Ureter (tissue), 1 donor: Measurements from ENCODE around the gene FOCAD. TPM values are rescaled to one million over a fixed set of nuclear protein-coding genes. Genes with fewer than 3 reads are reported as not detected.
"Not testable (repeated sequence)": the region's sequence is repeated elsewhere in the genome, so short reads cannot be mapped to it uniquely, and the experiment has no call there.

ENCODE experiments used
- DNase-seq: peaks from one replicate; pipeline ENCODE4 v3.0.0-alpha.2; 2020; ENCODE audit warnings: low spot score
- total RNA-seq: library from RNA; stranded (reverse); gene quantifications from one replicate; pipeline ENCODE4 v1.2.4, GENCODE V29; 2023
- donor health status: DM: yes; HTN: yes; CAD: no.

Gene FOCAD
- total RNA-seq, 1 donor from 2014 or later: 50.2 TPM

- not testable (repeated sequence) for DNase-seq
These were observed 289.3 kb downstream of the FOCAD start for GRCh38 chr9:20973246-20973947.

GRCh38 chr9:20974191-20974938 lies 290.3 kb downstream of the FOCAD start:
- DNase-seq: not testable (repeated sequence)

- no peak for DNase-seq
These were observed 294.2 kb downstream of the FOCAD start for GRCh38 chr9:20978249-20978648.

GRCh38 chr9:20980832-20981455 lies 296.9 kb downstream of the FOCAD start:
- no peak for DNase-seq

DNA sequence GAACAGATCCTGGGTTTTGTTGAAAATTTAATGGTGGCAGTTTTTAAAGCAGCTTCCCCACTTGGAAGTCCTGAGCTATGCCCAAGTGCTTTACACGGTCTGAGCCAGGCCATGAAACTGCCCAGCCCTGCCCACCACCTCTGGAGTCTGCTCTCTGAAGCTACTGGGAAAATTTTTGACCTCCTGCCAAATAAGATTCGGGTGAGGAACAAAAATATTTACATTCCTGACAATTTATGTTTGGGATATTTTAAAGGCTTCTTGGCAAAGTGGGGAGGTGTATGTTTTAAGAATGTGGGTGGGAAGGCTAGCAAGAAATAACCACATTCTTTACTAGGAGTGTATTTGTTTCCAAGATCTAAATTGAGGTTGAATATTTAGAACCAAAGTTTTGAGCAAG lies 297.4 kb downstream of the FOCAD start:
- DNase-seq: no peak

DNA sequence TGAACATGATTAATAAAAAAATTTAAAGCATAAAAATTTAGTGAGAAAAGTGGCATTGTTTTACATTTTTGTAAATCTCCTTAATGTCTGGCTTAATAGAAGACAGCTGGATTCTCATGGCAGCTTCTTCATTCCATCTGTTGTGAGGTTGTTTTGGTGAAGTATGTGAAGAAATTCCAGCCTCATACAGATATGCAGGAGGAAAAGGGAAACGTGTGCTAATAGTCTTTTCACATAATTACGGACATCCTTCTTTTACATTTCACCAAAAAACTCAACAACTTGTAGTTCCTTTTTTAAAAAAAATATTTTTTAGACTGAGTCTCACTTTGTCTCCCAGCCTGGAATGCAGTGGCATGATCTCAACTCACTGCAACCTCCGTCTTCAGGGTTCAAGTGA lies 300.4 kb downstream of the FOCAD start:
- DNase-seq: no peak

GRCh38 chr9:20985851-20986600 lies 302.0 kb downstream of the FOCAD start:
- DNase-seq: no peak

DNA sequence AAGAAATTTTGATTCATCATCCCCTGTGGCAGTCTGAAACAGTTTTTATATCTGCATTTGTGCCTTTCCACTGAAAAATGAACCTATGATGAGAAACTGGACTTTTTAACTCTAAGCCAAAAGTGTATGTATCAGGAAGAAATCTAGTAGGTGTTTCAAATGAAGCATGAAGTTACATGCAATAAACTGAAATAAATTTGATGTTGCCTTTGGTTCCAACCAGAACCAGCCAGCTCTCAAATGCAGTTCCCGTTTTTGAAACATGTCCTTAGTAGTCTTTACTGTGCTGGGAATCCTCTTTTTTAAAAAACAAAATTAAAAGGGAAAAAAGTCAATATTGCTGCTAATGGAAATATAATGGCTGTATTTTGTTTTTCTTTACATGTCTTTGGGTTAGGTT lies 303.5 kb downstream of the FOCAD start:
- DNase-seq: no peak

- DNase-seq: no peak
These were observed 304.0 kb downstream of the FOCAD start for GRCh38 chr9:20988061-20988460.

- DNase-seq: no peak
These were observed 304.7 kb downstream of the FOCAD start for GRCh38 chr9:20988671-20989315.

- DNase-seq: no peak
These were observed 305.9 kb downstream of the FOCAD start for GRCh38 chr9:20989923-20990341.

DNA sequence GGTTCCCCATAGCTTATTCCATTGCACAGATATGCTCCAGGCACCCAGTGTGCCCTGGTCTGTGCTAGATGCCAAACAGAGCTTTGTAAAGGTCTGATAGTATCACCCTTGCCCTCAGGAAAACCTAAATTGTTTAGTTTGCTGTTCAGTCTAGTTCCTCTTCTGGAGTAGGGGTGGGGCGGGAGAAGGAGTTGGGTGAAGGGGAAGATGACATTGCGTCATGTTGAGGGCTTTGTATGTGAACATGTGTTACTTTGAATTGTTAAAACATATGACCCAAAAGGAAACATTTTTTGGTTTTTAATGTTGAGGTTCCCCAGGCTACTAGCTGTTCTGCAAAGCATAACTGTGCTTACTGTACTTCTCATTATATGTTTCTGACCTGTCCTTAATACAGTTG lies 306.8 kb downstream of the FOCAD start:
- DNase-seq: no peak

- no peak for DNase-seq
These were observed 310.4 kb downstream of the FOCAD start for GRCh38 chr9:20994486-20994885.

GRCh38 chr9:20995616-20996015 lies 311.6 kb downstream of the FOCAD start:
- DNase-seq: no peak

GRCh38 chr9:20996809-20997208 lies 312.8 kb downstream of the FOCAD start:
- no peak for DNase-seq

GRCh38 chr9:20997503-20998076 lies 313.5 kb downstream of the FOCAD start:
- DNase-seq: no peak

GRCh38 chr9:21001581-21001980 lies 317.5 kb downstream of the FOCAD start:
- DNase-seq: no peak

DNA sequence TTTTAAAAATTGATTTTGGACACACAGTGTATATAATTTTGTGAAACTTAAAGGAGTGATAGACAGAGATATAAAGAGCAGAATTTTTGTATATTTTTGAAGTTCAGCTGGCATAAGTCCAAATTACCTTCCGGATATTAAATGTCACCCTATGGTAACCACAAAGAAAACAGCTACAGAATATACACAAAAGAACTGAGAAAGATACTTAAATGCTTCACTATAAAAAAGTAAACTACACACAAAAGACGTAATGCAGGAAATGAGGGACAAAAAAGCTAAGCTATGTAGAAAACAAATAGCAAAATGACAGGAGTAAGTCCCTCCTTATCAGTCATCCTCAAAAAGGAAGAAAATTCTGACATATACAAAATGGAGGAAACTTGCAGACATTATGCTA lies 318.0 kb downstream of the FOCAD start:
- DNase-seq: no peak

DNA sequence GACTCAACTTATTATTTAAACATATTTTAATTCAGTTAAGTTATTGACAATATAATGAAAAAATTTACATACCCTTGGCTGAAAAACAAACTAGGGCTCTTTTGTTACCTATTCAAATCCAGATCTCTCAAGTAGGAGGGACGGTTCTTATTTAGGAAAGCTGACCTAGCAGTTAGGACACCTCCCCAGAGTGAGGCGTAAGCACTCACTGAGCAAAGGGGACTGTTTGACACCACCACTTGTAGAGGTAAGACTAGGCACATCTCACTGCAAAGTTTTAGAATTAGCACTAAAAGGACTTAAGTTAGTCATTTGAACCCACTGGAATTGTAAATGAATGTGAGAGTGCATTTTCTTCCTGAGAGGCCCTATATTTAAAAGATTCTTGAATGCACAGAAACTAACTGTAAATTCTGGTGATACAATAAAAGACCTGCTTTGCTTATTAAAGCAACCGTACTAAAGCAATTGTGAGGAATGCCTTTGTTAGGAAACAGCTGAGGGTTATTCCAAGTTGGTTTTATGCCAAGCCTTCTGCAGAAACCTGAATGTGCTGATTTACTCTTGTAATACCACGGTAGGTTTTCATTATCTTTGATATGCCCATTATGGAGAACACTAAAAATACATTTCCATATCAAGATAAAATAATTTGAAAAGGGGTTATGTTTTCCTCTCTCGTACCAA lies 331.2 kb downstream of the FOCAD start:
- DNase-seq: no peak

DNA sequence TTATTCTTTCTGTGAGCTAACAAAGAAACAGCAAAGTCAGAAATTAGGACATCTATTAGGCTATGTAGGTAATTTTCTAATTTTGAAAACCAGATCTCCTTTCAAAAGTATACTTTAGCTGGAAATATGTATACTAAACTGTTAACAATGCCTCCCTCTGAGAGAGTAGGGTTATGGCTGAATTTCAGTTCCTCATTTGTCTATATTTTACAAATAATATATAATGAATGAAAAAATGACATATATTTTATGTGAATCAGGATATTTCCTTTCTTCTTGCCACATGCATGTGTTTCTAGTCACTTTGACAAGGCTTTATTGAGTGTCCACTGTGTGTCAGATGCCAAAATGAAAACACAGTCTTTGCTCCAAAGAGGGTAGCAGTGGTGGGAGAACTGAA lies 331.9 kb downstream of the FOCAD start:
- DNase-seq: no peak
